Gastrocnemius medialis (tissue), 4 donors: ENCODE results near the gene MAP1LC3B2. TPM values are rescaled to one million over a fixed set of nuclear protein-coding genes. Genes with fewer than 3 reads are reported as not detected.
A peak's percentile ranks its signal among the peaks of the same experiment; 100 is the strongest.

ENCODE experiments used
- ATAC-seq, 2 donors: fragments of 150-250 bp; one replicate each; pipeline ENCODE4 v1.9.1; 2016
- DNase-seq, 2 donors: peaks; one replicate each; pipeline ENCODE4 v3.0.0-alpha.2; 2019
- H3K27ac ChIP-seq, 4 donors: fragments of 200-600 bp; sonication (generic); 1 replicate in 1 of 4; 2 replicates in 3 of 4; pipeline ENCODE4 v1.5.1; 2016 to 2018; ENCODE audit warnings: mild to moderate bottlenecking in 2 of 4, moderate library complexity in 1 of 4
- H3K27me3 ChIP-seq, 3 donors: fragments of 200-600 bp; sonication (generic) in 2 of 3; 1 replicate in 1 of 3; 2 replicates in 2 of 3; pipeline versions ENCODE4 v1.5.1 to v1.6.0; 2016 to 2019; ENCODE audit warnings: mild to moderate bottlenecking in 1 of 3, moderate library complexity in 1 of 3
- H3K36me3 ChIP-seq, 2 donors: fragments of 200-600 bp; sonication (generic) in 1 of 2; one replicate each; pipeline ENCODE4 v1.5.1; 2017 to 2018
- H3K4me1 ChIP-seq, 2 donors: fragments of 200-600 bp; sonication (generic) in 1 of 2; one replicate each; pipeline ENCODE4 v1.5.1; 2016 to 2017; ENCODE audit warnings: mild to moderate bottlenecking in 2 of 2
- H3K4me3 ChIP-seq, 4 donors: fragments of 200-600 bp; sonication (generic) in 3 of 4; 1 replicate in 1 of 4; 2 replicates in 3 of 4; pipeline ENCODE4 v1.5.1; 2016 to 2019; ENCODE audit warnings: mild to moderate bottlenecking in 2 of 4
- H3K9me3 ChIP-seq, 3 donors: fragments of 200-600 bp; sonication (generic) in 2 of 3; 1 replicate in 1 of 3; 2 replicates in 2 of 3; pipeline ENCODE4 v1.5.1; 2016 to 2019
- POLR2A ChIP-seq, 2 donors: fragments of 450-650 bp; IDR thresholded peaks; one replicate each; pipeline ENCODE4 v1.6.1; 2017; ENCODE audit warnings: antibody characterized with exemption in 2 of 2, mild to moderate bottlenecking in 2 of 2, moderate library complexity in 2 of 2
- in situ Hi-C, 4 donors: fragments of 200-750 bp; cut with MboI; loops; one replicate each; pipeline versions ENCODE4 v1.15.0 to v1.8.0; 2017; ENCODE audit warnings: low sequenced_read_pairs in 4 of 4
- intact Hi-C: fragments of 100-400 bp; cut with DNase I; formaldehyde crosslinking; loops from one replicate; pipeline ENCODE4 v1.15.1; 2023; ENCODE audit warnings: low total_unique reads
- total RNA-seq, 4 donors: library from RNA; depleted of rRNA; stranded (reverse); fragments of >200 nt; gene quantifications; one replicate each; pipeline versions ENCODE4 v1.1.0 to v1.2.3, GENCODE V29; 2016
- TF ChIP-seq, protein P1 (sequence below), 5 experiments: fragments of 450-650 bp in 3 of 5; fragments of 200-600 bp in 2 of 5; sonication (generic) in 2 of 5; IDR thresholded peaks in 4 of 5; conservative IDR thresholded peaks in 1 of 5; 1 replicate in 4 of 5; 2 replicates in 1 of 5; pipeline ENCODE4 v1.5.1; 2016 to 2019; ENCODE audit warnings: antibody characterized with exemption in 5 of 5, mild to moderate bottlenecking in 3 of 5, moderate library complexity in 3 of 5

The MAP1LC3B2 gene
- total RNA-seq, 4 donors from 2014 or later: 0.68 to 2.5 (median 1.4) TPM

GRCh38 chr12:116524964-116525379 is 34.2 kb upstream of the MAP1LC3B2 start:
- peaks cover 6 to 9% of the 10 kb centered on the region in 2 donors for H3K4me1 ChIP-seq

GRCh38 chr12:116525418-116526001 is 33.7 kb upstream of the MAP1LC3B2 start:
- intact Hi-C loops: no loop called here
- no peak overlapping the region for H3K4me3 ChIP-seq

More at GRCh38 chr12:116524964-116525379, 34.2 kb upstream of the MAP1LC3B2 start:
- peak overlapping the region in 1 of 4 donors; percentile 30 for H3K27ac ChIP-seq
- in situ Hi-C loops: no loop called here
- H3K4me3 ChIP-seq: no peak overlapping the region
- no peaks in the 10 kb centered on the region for H3K36me3 ChIP-seq
- intact Hi-C loops: no loop called here
- DNase-seq: no peak
- ATAC-seq: no peak
- H3K27me3 ChIP-seq: peaks cover 0 to 2% (median 0%) of the 10 kb centered on the region in 3 donors
- no peak for TF ChIP-seq POLR2A (IDR thresholded peaks at IDR 0.05)
- no peaks in the 10 kb centered on the region for H3K9me3 ChIP-seq

DNA sequence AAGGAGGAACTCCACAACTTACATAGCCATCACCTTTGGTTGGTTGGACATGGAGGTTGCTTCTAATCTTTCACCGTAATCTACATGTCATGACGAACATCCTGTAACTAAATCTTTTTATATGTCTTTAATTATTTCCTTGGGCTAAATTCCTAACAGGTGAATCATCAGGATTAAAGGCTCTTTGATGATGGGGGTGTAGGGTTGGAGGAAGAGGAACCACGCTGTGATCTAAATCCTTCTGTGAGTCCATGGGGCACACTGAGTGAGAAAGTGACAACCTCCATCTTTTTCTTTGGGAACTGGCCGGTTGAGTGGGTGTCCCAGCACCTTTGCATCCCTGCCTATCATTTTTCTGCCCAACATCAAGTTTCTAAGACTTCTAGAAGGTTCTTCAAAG is 31.1 kb upstream of the MAP1LC3B2 start:
- Histone ChIP-seq H3K4me3 (no peak overlapping the region), H3K9me3 (no peaks in the 10 kb centered on the region), H3K27me3 (no peaks in the 10 kb centered on the region), H3K36me3 (no peaks in the 10 kb centered on the region), H3K4me1 (peaks cover 11 to 13% of the 10 kb centered on the region in 2 donors), H3K27ac (no peak overlapping the region)
- DNase-seq (no peak), ATAC-seq (no peak)
- intact Hi-C loops (no loop called here), in situ Hi-C loops (no loop called here)
- TF ChIP-seq, protein P1, sequence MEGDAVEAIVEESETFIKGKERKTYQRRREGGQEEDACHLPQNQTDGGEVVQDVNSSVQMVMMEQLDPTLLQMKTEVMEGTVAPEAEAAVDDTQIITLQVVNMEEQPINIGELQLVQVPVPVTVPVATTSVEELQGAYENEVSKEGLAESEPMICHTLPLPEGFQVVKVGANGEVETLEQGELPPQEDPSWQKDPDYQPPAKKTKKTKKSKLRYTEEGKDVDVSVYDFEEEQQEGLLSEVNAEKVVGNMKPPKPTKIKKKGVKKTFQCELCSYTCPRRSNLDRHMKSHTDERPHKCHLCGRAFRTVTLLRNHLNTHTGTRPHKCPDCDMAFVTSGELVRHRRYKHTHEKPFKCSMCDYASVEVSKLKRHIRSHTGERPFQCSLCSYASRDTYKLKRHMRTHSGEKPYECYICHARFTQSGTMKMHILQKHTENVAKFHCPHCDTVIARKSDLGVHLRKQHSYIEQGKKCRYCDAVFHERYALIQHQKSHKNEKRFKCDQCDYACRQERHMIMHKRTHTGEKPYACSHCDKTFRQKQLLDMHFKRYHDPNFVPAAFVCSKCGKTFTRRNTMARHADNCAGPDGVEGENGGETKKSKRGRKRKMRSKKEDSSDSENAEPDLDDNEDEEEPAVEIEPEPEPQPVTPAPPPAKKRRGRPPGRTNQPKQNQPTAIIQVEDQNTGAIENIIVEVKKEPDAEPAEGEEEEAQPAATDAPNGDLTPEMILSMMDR (IDR thresholded peaks at IDR 0.05 in 4 of 5, conservative IDR thresholded peaks at IDR 0.05 in 1 of 5): no peak
- TF ChIP-seq POLR2A (IDR thresholded peaks at IDR 0.05): no peak

More at GRCh38 chr12:116525418-116526001, 33.7 kb upstream of the MAP1LC3B2 start:
- Histone ChIP-seq H3K4me1 (peaks cover 6 to 9% of the 10 kb centered on the region in 2 donors), H3K27ac (peak overlapping the region; percentile 26 to 35 (median 30)), H3K9me3 (no peaks in the 10 kb centered on the region), H3K36me3 (no peaks in the 10 kb centered on the region), H3K27me3 (peaks cover 0 to 2% (median 0%) of the 10 kb centered on the region in 3 donors)
- TF ChIP-seq, protein P1 (IDR thresholded peaks at IDR 0.05 in 4 of 5, conservative IDR thresholded peaks at IDR 0.05 in 1 of 5): no peak
- TF ChIP-seq POLR2A (IDR thresholded peaks at IDR 0.05): no peak
- in situ Hi-C loops: no loop called here
- peak; percentile 20 to 52 for DNase-seq
- ATAC-seq: peak; percentile 70 to 78

GRCh38 chr12:116528498-116528897 is 30.7 kb upstream of the MAP1LC3B2 start:
- in situ Hi-C loops: no loop called here
- no peak for ATAC-seq
- no peaks in the 10 kb centered on the region for H3K27me3 ChIP-seq
- no peak for TF ChIP-seq POLR2A (IDR thresholded peaks at IDR 0.05)
- TF ChIP-seq, protein P1 (IDR thresholded peaks at IDR 0.05 in 4 of 5, conservative IDR thresholded peaks at IDR 0.05 in 1 of 5): no peak
- H3K4me3 ChIP-seq: no peak overlapping the region
- no peak for DNase-seq
- H3K36me3 ChIP-seq: no peaks in the 10 kb centered on the region
- H3K27ac ChIP-seq: no peak overlapping the region
- H3K4me1 ChIP-seq: peaks cover 11 to 17% of the 10 kb centered on the region in 2 donors
- no peaks in the 10 kb centered on the region for H3K9me3 ChIP-seq
- intact Hi-C loops: no loop called here

- H3K4me1 ChIP-seq: peaks cover 11 to 20% of the 10 kb centered on the region in 2 donors
- no peak for ATAC-seq
- H3K9me3 ChIP-seq: no peaks in the 10 kb centered on the region
- no peak for DNase-seq
- H3K27ac ChIP-seq: no peak overlapping the region
- in situ Hi-C loops: no loop called here
- intact Hi-C loops: no loop called here
- no peaks in the 10 kb centered on the region for H3K27me3 ChIP-seq
- no peak overlapping the region for H3K4me3 ChIP-seq
- no peak for TF ChIP-seq POLR2A (IDR thresholded peaks at IDR 0.05)
- TF ChIP-seq, protein P1 (IDR thresholded peaks at IDR 0.05 in 4 of 5, conservative IDR thresholded peaks at IDR 0.05 in 1 of 5): no peak
- no peaks in the 10 kb centered on the region for H3K36me3 ChIP-seq
Observed at GRCh38 chr12:116529048-116529447, 30.1 kb upstream of the MAP1LC3B2 start.
